Trophoblast cell (in vitro differentiated cells and primary cell): ENCODE data around the gene SPATA31A1. TPM values are rescaled to one million over a fixed set of nuclear protein-coding genes. Genes with fewer than 3 reads are reported as not detected.
A peak's percentile ranks its signal among the peaks of the same experiment; 100 is the strongest.
"Not testable (repeated sequence)": the region's sequence is repeated elsewhere in the genome, so short reads cannot be mapped to it uniquely, and the experiment has no call there.

Experiments used
- DNase-seq, 2 donors: peaks; one replicate each; pipeline ENCODE4 v3.0.0-alpha.2; 2016
- H2AFZ ChIP-seq: 2 replicates; pipeline ENCODE4 v1.6.1; 2013; ENCODE audit warnings: low read length, moderate library complexity, mild to moderate bottlenecking; ENCODE audit not compliant: insufficient read depth, poor library complexity
- H2AK5ac ChIP-seq: 2 replicates; pipeline ENCODE4 v1.6.1; 2013; ENCODE audit warnings: mild to moderate bottlenecking, low read length
- H2BK120ac ChIP-seq: 2 replicates; pipeline ENCODE4 v1.6.1; 2013; ENCODE audit warnings: low read length, mild to moderate bottlenecking, moderate library complexity; ENCODE audit not compliant: insufficient read depth, poor library complexity
- H2BK12ac ChIP-seq: 2 replicates; pipeline ENCODE4 v1.6.1; 2013; ENCODE audit warnings: mild to moderate bottlenecking, low read length, moderate library complexity
- H2BK5ac ChIP-seq: 2 replicates; pipeline ENCODE4 v1.6.1; 2013; ENCODE audit warnings: low read length, low read depth, moderate library complexity, mild to moderate bottlenecking; ENCODE audit not compliant: poor library complexity
- H3K14ac ChIP-seq: 2 replicates; pipeline ENCODE4 v1.6.1; 2013; ENCODE audit warnings: mild to moderate bottlenecking, low read length
- H3K18ac ChIP-seq: 2 replicates; pipeline ENCODE4 v1.6.1; 2013; ENCODE audit warnings: mild to moderate bottlenecking, low read length
- H3K23ac ChIP-seq: 2 replicates; pipeline ENCODE4 v1.6.1; 2013; ENCODE audit warnings: low read length
- H3K27ac ChIP-seq: 2 replicates; pipeline ENCODE4 v1.5.1; 2013; ENCODE audit warnings: low read depth, mild to moderate bottlenecking, inconsistent platforms, low read length, moderate library complexity
- H3K27me3 ChIP-seq: 2 replicates; pipeline ENCODE4 v1.6.1; 2013; ENCODE audit warnings: inconsistent platforms, mild to moderate bottlenecking, low read length, moderate library complexity; ENCODE audit not compliant: insufficient read depth
- H3K36me3 ChIP-seq, 2 experiments: 1 replicate in 1 of 2; 2 replicates in 1 of 2; pipeline ENCODE4 v1.6.1; 2013; ENCODE audit warnings: low read length in 2 of 2, mild to moderate bottlenecking in 2 of 2, moderate library complexity in 1 of 2; ENCODE audit not compliant: insufficient read depth in 2 of 2, control insufficient read depth in 1 of 2
- H3K4ac ChIP-seq: 2 replicates; pipeline ENCODE4 v1.6.1; 2013; ENCODE audit warnings: low read depth, mild to moderate bottlenecking, low read length, moderate library complexity
- H3K4me1 ChIP-seq, 2 experiments: 1 replicate in 1 of 2; 2 replicates in 1 of 2; pipeline ENCODE4 v1.6.1; 2013; ENCODE audit warnings: low read length in 2 of 2, mild to moderate bottlenecking in 2 of 2, moderate library complexity in 1 of 2; ENCODE audit not compliant: insufficient read depth in 2 of 2, control insufficient read depth in 1 of 2
- H3K4me2 ChIP-seq: 2 replicates; pipeline ENCODE4 v1.6.1; 2013; ENCODE audit warnings: inconsistent platforms, mild to moderate bottlenecking, low read length, moderate library complexity
- H3K4me3 ChIP-seq: 2 replicates; pipeline ENCODE4 v1.5.1; 2013; ENCODE audit warnings: mild to moderate bottlenecking, low read depth, low read length, inconsistent platforms
- H3K79me1 ChIP-seq: one replicate; pipeline ENCODE4 v1.6.1; 2013; ENCODE audit warnings: low read length
- H3K79me2 ChIP-seq: 2 replicates; pipeline ENCODE4 v1.6.1; 2013; ENCODE audit warnings: low read length, mild to moderate bottlenecking; ENCODE audit not compliant: control insufficient read depth, insufficient read depth, poor library complexity
- H3K9ac ChIP-seq: 2 replicates; pipeline ENCODE4 v1.6.1; 2013; ENCODE audit warnings: mild to moderate bottlenecking, low read length
- H3K9me3 ChIP-seq: 2 replicates; pipeline ENCODE4 v1.6.1; 2013; ENCODE audit warnings: low read depth, mild to moderate bottlenecking, control low read depth, inconsistent platforms, low read length; ENCODE audit not compliant: insufficient read depth
- H4K12ac ChIP-seq: 2 replicates; pipeline ENCODE4 v1.6.1; 2013; ENCODE audit warnings: low read depth, mild to moderate bottlenecking, low read length, moderate library complexity
- H4K8ac ChIP-seq: 2 replicates; pipeline ENCODE4 v1.6.1; 2013; ENCODE audit warnings: low read depth, mild to moderate bottlenecking, low read length, moderate library complexity
- H4K91ac ChIP-seq: one replicate; pipeline ENCODE4 v1.6.1; 2013; ENCODE audit warnings: low read depth, mild to moderate bottlenecking, low read length, moderate library complexity
- WGBS: extraction: QIAGEN DNeasy Blood & Tissue Kit; methylation state at CpG from one replicate; pipeline ENCODE4 v1.1.7; 2013; ENCODE audit warnings: missing lambda C conversion rate; ENCODE audit not compliant: insufficient read length, insufficient coverage; ENCODE audit errors: extremely low coverage; 5-methylcytosine and 5-hydroxymethylcytosine counted together
- polyA plus RNA-seq: library from polyadenylated mRNA; stranded (reverse); fragments of 200-250 nt; gene quantifications from 2 replicates; pipeline ENCODE4 v1.2.3, GENCODE V29; 2013

SPATA31A1 gene
- polyA plus RNA-seq, result not detected in 2 replicates

DNA sequence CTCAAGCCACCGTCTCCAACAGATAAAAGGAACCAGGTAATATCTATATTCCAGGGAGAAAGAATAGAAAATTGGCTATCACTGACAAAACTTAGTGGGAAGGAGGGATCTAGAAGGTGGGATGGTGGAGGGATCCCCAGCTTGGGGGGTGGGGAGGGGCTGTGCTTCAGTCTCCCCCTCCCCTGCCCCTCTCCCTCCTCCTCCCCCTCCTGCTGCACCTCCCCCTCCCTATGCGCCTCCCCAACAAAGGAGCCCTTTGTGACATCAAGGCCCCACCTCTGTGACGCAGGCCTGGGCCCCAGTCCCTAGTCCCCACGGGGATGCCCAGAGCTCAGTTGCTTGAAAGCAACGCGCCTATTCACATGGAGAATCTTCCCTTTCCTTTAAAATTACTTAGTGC lies at the start of gene SPATA31A1:
TSS of gene SPATA31A1 (plus strand) at position 301 of the 400 bp plus-strand sequence. CDS start at position 363, 62 bp downstream.
- not testable (repeated sequence) for H2AK5ac ChIP-seq, H3K79me1 ChIP-seq, H4K91ac ChIP-seq, H3K79me2 ChIP-seq, H3K23ac ChIP-seq, H3K18ac ChIP-seq, H3K14ac ChIP-seq, H3K9me3 ChIP-seq, H3K27me3 ChIP-seq, H2AFZ ChIP-seq, H2BK120ac ChIP-seq, H3K4me1 ChIP-seq, H3K9ac ChIP-seq, H3K36me3 ChIP-seq, H4K12ac ChIP-seq, H3K4me2 ChIP-seq, H4K8ac ChIP-seq, H3K4ac ChIP-seq, DNase-seq, H3K27ac ChIP-seq, H2BK12ac ChIP-seq, H3K4me3 ChIP-seq, H2BK5ac ChIP-seq
- WGBS, result no CpG with 5 or more reads among the region's 6 CpGs

DNA sequence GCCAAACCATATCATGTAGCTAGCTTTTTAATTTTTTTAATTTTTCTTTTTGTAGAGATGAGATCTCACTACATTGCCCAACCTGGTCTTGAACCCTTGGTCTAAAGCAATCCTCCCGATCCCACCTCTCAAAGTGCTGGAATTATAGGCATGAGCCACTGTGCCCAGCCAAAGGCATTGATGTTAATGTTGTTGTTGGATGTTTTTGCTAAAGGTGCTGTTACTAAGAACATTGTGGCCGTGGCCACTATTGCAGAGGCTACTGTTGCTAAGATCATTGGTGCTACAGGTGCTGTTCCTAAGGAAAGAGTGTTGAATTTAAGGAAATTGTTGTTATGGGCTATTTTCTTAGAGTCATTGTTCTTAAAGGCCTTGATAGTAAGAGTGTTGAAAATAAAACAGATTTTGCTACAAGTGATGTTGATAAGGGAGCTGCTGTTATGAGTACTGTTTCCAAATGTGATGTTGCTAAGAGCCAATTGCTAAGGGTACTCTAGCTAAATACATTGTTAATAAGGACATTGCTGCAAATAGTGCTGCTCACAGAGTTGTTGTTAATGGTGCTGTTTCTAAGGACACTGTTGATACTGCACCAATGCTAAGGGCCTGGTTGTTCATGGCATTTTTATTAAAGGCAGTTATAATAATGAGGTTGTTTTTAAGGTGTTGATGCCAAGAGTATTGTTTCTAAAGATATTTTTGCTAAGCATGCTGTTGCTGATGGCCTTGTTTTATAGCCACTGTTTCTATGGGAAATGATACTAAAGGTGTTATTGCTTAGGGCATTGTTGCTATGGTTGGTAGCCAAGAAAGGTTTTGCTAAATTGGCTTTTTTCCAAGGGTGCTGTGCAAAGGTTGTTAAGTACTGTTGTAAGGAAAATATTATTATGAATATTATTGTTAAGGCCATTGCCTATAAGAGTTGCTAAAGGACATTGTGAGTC lies 52.1 kb downstream of the SPATA31A1 start:
- H3K14ac ChIP-seq, H3K4me3 ChIP-seq, H3K79me1 ChIP-seq, H4K8ac ChIP-seq, H3K27ac ChIP-seq, H2AK5ac ChIP-seq, H3K4ac ChIP-seq, H3K9me3 ChIP-seq, H4K12ac ChIP-seq, H3K4me1 ChIP-seq, H2AFZ ChIP-seq, H2BK12ac ChIP-seq, H3K9ac ChIP-seq, H4K91ac ChIP-seq, H3K23ac ChIP-seq, H3K36me3 ChIP-seq, H2BK5ac ChIP-seq, H3K27me3 ChIP-seq, H3K79me2 ChIP-seq, H3K18ac ChIP-seq, H2BK120ac ChIP-seq, H3K4me2 ChIP-seq: not testable (repeated sequence)
- no CpG with 5 or more reads among the region's 2 CpGs for WGBS
- peak in 1 of 2 donors; percentile 40 for DNase-seq

DNA sequence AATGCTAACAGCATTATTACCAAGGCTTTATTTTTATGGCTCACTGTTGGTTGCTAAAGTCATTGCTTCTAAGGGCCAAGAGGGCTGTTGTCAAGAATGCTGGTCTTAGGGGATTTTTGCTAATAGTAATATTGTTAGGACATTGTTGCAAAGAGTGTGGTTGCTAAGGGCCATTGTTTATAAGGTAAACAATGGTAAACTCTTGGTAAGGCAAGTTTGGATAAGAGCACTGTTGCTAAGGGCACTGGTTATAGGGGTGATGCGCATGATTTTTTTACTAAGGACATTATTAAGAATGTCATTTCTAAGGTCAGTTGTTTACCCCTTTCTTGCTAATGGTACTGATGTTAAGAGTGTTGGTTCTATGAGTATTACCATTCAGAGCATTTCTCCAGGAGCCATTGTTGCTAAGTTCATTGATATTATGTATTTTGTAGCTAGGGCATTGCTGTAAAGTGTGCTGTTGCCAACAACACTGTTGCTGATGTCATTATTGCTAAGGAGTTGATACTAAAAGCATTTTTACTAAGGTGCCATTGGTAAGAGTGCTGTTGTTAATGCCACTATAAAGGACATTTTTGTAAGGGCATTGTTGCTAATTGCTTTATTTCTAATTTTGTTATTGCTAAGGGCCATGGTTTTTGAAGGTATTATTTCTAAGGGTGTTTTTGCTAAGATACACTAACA lies 55.9 kb downstream of the SPATA31A1 start:
- not testable (repeated sequence) for H3K79me2 ChIP-seq, H2AK5ac ChIP-seq, H3K23ac ChIP-seq, H3K27me3 ChIP-seq, H3K36me3 ChIP-seq, H3K4me1 ChIP-seq, H3K4ac ChIP-seq, H3K4me3 ChIP-seq, H3K9me3 ChIP-seq, H4K12ac ChIP-seq, H2BK120ac ChIP-seq, H3K79me1 ChIP-seq, H3K27ac ChIP-seq, H3K4me2 ChIP-seq, H3K18ac ChIP-seq, H2BK12ac ChIP-seq, H2BK5ac ChIP-seq, DNase-seq, H3K9ac ChIP-seq, H3K14ac ChIP-seq, H2AFZ ChIP-seq, H4K91ac ChIP-seq, H4K8ac ChIP-seq
- WGBS, result no CpG with 5 or more reads among the region's 1 CpG
